Neural cell (in vitro differentiated cells): ENCODE measurements around the gene DOCK2. TPM values are rescaled to one million over a fixed set of nuclear protein-coding genes. Genes with fewer than 3 reads are reported as not detected.
"Not testable (repeated sequence)": the region's sequence is repeated elsewhere in the genome, so short reads cannot be mapped to it uniquely, and the experiment has no call there.

ENCODE experiments used
- H2AFZ ChIP-seq: fragments of 200-600, 300-800 bp; sonication (generic), shearing (Covaris generic); 2 replicates; pipeline ENCODE4 v1.6.0; 2014; ENCODE audit warnings: low read depth, mild to moderate bottlenecking, antibody characterized with exemption, low read length, moderate library complexity
- H3F3A ChIP-seq: fragments of 200-600 bp; shearing (Covaris generic); 2 replicates; pipeline ENCODE4 v1.6.1; 2016; ENCODE audit warnings: mild to moderate bottlenecking, moderate library complexity, mixed read lengths, antibody characterized with exemption, low read length; ENCODE audit not compliant: insufficient read depth, poor library complexity, severe bottlenecking
- H3K27ac ChIP-seq: fragments of 200-600, 300-800 bp; sonication (generic), shearing (Covaris generic); 2 replicates; pipeline ENCODE4 v1.5.1; 2014; ENCODE audit warnings: mild to moderate bottlenecking, low read length, moderate library complexity
- H3K27me3 ChIP-seq: fragments of 300-800, 200-600 bp; sonication (generic), shearing (Covaris generic); 2 replicates; pipeline ENCODE4 v1.6.0; 2014; ENCODE audit warnings: mild to moderate bottlenecking, low read depth, low read length, moderate library complexity; ENCODE audit not compliant: insufficient read depth
- H3K36me3 ChIP-seq: fragments of 300-800, 200-600 bp; sonication (generic), shearing (Covaris generic); 2 replicates; pipeline ENCODE4 v1.5.1; 2014; ENCODE audit warnings: mild to moderate bottlenecking, antibody characterized with exemption, low read length, moderate library complexity; ENCODE audit not compliant: insufficient read depth
- H3K4me2 ChIP-seq: fragments of 300-800, 200-600 bp; sonication (generic), shearing (Covaris generic); 2 replicates; pipeline ENCODE4 v1.6.0; 2014; ENCODE audit warnings: mild to moderate bottlenecking, low read length
- H3K4me3 ChIP-seq: fragments of 300-800, 200-600 bp; sonication (generic), shearing (Covaris generic); 2 replicates; pipeline ENCODE4 v1.5.1; 2014; ENCODE audit warnings: mild to moderate bottlenecking, low read length, moderate library complexity
- H3K79me2 ChIP-seq: fragments of 200-600 bp; shearing (Covaris generic); replicated peaks from 2 replicates; pipeline ENCODE4 v1.6.0; 2014; ENCODE audit warnings: mild to moderate bottlenecking, low read length, moderate library complexity; ENCODE audit not compliant: insufficient read depth
- H3K9ac ChIP-seq: fragments of 300-800, 200-600 bp; sonication (generic), shearing (Covaris generic); 2 replicates; pipeline ENCODE4 v1.6.1; 2016; ENCODE audit warnings: mild to moderate bottlenecking, low read length, mixed read lengths
- H3K9me2 ChIP-seq: fragments of 200-600 bp; shearing (Covaris generic); 2 replicates; pipeline ENCODE4 v1.6.1; 2016; ENCODE audit warnings: mild to moderate bottlenecking, low read length, mixed read lengths; ENCODE audit not compliant: insufficient read depth
- H3K9me3 ChIP-seq: fragments of 200-600, 300-800 bp; sonication (generic), shearing (Covaris generic); 2 replicates; pipeline ENCODE4 v1.6.1; 2016; ENCODE audit warnings: mild to moderate bottlenecking, mixed run types, low read length, moderate library complexity, mixed read lengths
- H4K20me1 ChIP-seq: fragments of 200-600 bp; shearing (Covaris generic); 2 replicates; pipeline ENCODE4 v1.6.1; 2016; ENCODE audit warnings: mild to moderate bottlenecking, mixed run types; ENCODE audit not compliant: insufficient read depth
- CTCF ChIP-seq: fragments of 450-650 bp; IDR thresholded peaks from 2 replicates; pipeline ENCODE4 v1.5.1; 2014; ENCODE audit warnings: antibody characterized with exemption, mild to moderate bottlenecking, moderate library complexity; ENCODE audit not compliant: poor library complexity, severe bottlenecking
- EP300 ChIP-seq: fragments of 450-650 bp; conservative IDR thresholded peaks from 2 replicates; pipeline ENCODE4 v1.6.1; 2014; ENCODE audit warnings: antibody characterized with exemption, mild to moderate bottlenecking, moderate library complexity; ENCODE audit not compliant: poor library complexity, severe bottlenecking
- EZH2 ChIP-seq: fragments of 200-600, 300-800 bp; shearing (Covaris generic), sonication (generic); IDR thresholded peaks from 2 replicates; pipeline ENCODE4 v1.6.1; 2014; ENCODE audit warnings: antibody characterized with exemption, low read length, borderline replicate concordance, mild to moderate bottlenecking; ENCODE audit not compliant: insufficient read depth, poor library complexity, severe bottlenecking
- MXI1 ChIP-seq: fragments of 450-650 bp; conservative IDR thresholded peaks from 2 replicates; pipeline ENCODE4 v1.6.1; 2014; ENCODE audit warnings: antibody characterized with exemption, mild to moderate bottlenecking; ENCODE audit not compliant: poor library complexity, severe bottlenecking
- POLR2AphosphoS5 ChIP-seq: IDR thresholded peaks from 2 replicates; pipeline ENCODE4 v1.6.1; 2012
- RAD21 ChIP-seq: fragments of 450-650 bp; conservative IDR thresholded peaks from 2 replicates; pipeline ENCODE4 v1.6.1; 2014; ENCODE audit warnings: antibody characterized with exemption, mild to moderate bottlenecking, moderate library complexity
- REST ChIP-seq: IDR thresholded peaks from 2 replicates; pipeline ENCODE4 v1.6.1; 2012; ENCODE audit warnings: borderline replicate concordance
- SMC3 ChIP-seq: fragments of 450-650 bp; conservative IDR thresholded peaks from 2 replicates; pipeline ENCODE4 v1.6.1; 2014; ENCODE audit warnings: antibody characterized with exemption, mild to moderate bottlenecking, moderate library complexity; ENCODE audit not compliant: poor library complexity
- TAF1 ChIP-seq: IDR thresholded peaks from 2 replicates; pipeline ENCODE4 v1.6.1; 2012; ENCODE audit warnings: low read depth
- polyA plus RNA-seq: library from polyadenylated mRNA; depleted of rRNA; stranded (reverse); fragments of >200 nt; gene quantifications from 2 replicates; pipeline ENCODE4 v1.2.3, GENCODE V29; 2014

The DOCK2 gene
- polyA plus RNA-seq, 1 donor from 2014 or later = 0.15 TPM

GRCh38 chr5:169656125-169656901 lies 19.2 kb downstream of the DOCK2 start:
- Histone ChIP-seq H2AFZ (no peak overlapping the region), H3K9me2 (no peaks in the 10 kb centered on the region), H3K4me2 (no peak overlapping the region), H3K79me2 (no peaks in the 10 kb centered on the region), H3K36me3 (no peaks in the 10 kb centered on the region), H3F3A (no peaks in the 10 kb centered on the region), H3K9me3 (no peaks in the 10 kb centered on the region), H3K4me3 (no peak overlapping the region), H3K27me3 (no peaks in the 10 kb centered on the region), H3K27ac (no peak overlapping the region), H4K20me1 (no peaks in the 10 kb centered on the region), H3K9ac (no peak overlapping the region)
- TF ChIP-seq SMC3 (no peak), REST (no peak), EZH2 (no peak), MXI1 (no peak), EP300 (no peak)

- H3K4me2 ChIP-seq = no peak overlapping the region
- no peaks in the 10 kb centered on the region for H3K79me2 ChIP-seq
- H3K4me3 ChIP-seq = no peak overlapping the region
- H3K27me3 ChIP-seq = no peaks in the 10 kb centered on the region
- H3K27ac ChIP-seq = no peak overlapping the region
- H3F3A ChIP-seq = no peaks in the 10 kb centered on the region
- H2AFZ ChIP-seq = no peak overlapping the region
- no peaks in the 10 kb centered on the region for H3K36me3 ChIP-seq
- H3K9me2 ChIP-seq = no peaks in the 10 kb centered on the region
- no peaks in the 10 kb centered on the region for H3K9me3 ChIP-seq
- TF ChIP-seq EP300 (no peak), TAF1 (no peak), SMC3 (no peak), POLR2AphosphoS5 (no peak), RAD21 (no peak), MXI1 (no peak), CTCF (no peak), EZH2 (no peak), REST (no peak)
- H4K20me1 ChIP-seq = no peaks in the 10 kb centered on the region
- H3K9ac ChIP-seq = no peak overlapping the region
Measured at GRCh38 chr5:169657127-169657526, 20.1 kb downstream of the DOCK2 start.

GRCh38 chr5:169662451-169662850 lies 25.4 kb downstream of the DOCK2 start:
- H3K9me3 ChIP-seq, H4K20me1 ChIP-seq, H3K79me2 ChIP-seq, H3K27ac ChIP-seq, H3K27me3 ChIP-seq, H2AFZ ChIP-seq, H3K9ac ChIP-seq, H3K9me2 ChIP-seq, H3K36me3 ChIP-seq, H3K4me3 ChIP-seq, H3F3A ChIP-seq, H3K4me2 ChIP-seq: not testable (repeated sequence)
